Measurements from ENCODE around the gene BPGM.
"Not testable (repeated sequence)": the region's sequence is repeated elsewhere in the genome, so short reads cannot be mapped to it uniquely, and the experiment has no call there.

BPGM gene

GRCh38 chr7:134667899-134668298 lies 21.2 kb downstream of the BPGM start:
- no peak for DNase-seq

- peak in 1 of 4 experiments; percentile 3 for DNase-seq
Observed at GRCh38 chr7:134669388-134669787, 22.7 kb downstream of the BPGM start.

- DNase-seq = peak; percentile 37 to 75 (median 52)
Observed at GRCh38 chr7:134669845-134670373, 23.3 kb downstream of the BPGM start.

DNA sequence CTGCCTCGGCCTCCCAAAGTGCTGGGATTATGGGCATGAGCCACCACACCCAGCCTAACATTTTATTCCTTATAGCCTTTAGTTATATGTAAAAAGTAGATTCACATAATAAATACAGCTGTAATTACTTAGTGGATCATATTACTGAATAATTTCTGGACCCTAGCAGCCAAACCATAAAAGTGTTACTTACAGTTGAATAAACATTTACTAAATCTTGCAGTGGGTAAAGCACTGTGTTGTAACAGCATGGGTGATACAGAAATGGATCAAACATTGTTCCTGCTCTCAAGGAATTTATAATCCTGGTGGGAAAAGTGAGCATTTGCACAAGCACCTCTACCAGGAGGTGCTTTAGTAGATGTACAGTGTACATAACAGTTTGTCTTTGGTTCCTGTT lies 25.0 kb downstream of the BPGM start:
- DNase-seq = no peak

DNA sequence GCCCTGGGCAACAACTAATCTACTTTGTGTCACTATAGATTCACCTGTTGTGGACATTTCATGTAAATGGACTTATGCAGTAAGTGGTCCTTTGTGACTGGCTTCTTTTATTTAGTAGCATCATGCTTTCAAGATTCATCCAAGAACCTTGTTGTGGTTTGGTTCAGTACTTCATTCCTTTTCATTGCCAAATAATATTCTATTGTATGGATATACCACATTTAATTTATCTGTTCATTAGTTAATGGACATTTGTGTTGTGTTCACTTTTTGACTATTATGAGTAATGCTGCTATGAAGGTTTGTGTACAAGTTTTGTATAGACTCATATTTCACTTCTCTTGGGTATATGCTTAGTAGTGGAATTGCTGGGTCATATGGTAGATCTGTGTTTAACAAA lies 27.8 kb downstream of the BPGM start:
- DNase-seq = no peak

- DNase-seq = no peak
Observed at GRCh38 chr7:134676743-134677142, 30.1 kb downstream of the BPGM start.

GRCh38 chr7:134678115-134678514 lies 31.5 kb downstream of the BPGM start:
- no peak for DNase-seq

GRCh38 chr7:134679006-134679405 lies 32.4 kb downstream of the BPGM start:
- no peak for DNase-seq

DNA sequence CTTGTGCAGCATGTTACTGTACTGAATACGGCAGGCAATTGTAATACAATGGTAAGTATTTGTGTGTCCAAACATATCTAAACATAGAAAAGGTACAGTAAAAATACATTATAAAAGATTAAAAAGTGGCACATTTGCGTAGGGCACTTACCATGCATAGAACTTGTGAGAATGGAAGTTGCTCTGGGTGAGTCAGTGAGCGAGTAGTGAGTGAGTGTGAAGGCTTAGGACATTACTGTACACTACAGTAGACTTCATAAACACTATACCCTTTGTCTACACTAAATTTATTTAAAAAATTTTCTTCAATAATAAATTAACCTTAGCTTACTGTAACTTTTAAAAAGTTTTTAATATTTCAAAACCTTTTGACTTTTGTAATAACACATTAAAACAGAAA lies 37.5 kb downstream of the BPGM start:
- DNase-seq = no peak

- DNase-seq = no peak
Observed at GRCh38 chr7:134685250-134685649, 38.6 kb downstream of the BPGM start.

- DNase-seq = no peak
Observed at GRCh38 chr7:134686786-134687185, 40.1 kb downstream of the BPGM start.

GRCh38 chr7:134689550-134689949 lies 42.9 kb downstream of the BPGM start:
- not testable (repeated sequence) for DNase-seq

GRCh38 chr7:134690016-134690415 lies 43.4 kb downstream of the BPGM start:
- no peak for DNase-seq

DNA sequence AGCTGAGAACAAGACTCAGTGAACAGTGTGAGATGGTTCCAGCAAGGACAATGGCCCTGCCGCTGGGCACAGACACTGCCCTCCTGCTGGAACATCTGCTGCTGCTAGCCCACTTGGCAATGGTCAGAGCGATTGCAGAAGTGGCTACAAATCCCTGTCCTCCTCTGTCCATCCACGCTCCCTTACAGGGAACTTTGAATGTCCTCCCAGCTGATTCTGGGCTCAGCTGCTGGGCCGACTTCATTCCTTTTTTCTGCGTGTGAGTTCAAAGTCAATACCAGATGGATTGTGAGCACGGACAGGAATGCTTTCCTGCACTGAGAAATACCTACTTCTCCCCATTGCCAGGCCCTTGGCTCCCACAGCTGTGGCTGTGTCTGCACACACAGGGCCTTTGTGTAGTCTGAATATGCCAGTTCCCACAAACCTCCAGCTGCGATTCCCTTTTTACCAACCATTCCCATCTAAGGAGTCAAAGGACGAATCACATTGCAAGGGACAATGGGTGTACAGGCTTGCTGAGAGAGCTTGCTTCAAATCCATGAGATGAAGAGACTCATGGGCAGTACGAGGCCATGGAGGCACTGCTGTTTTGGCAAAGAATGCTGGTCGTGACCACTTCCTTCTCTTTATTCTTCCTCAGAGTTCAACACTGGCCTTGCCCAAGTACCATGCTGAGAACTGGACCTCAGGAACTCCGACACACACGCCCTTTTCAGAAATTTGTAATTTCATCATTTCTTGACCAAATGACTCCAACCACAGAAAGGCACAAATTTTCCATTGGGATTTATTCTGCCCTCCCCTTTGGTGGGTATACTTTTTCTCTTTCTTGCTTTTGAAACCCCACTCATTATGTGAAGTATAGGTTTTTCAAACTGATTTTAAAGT lies 44.2 kb downstream of the BPGM start:
- DNase-seq = no peak

GRCh38 chr7:134691546-134692343 lies 45.1 kb downstream of the BPGM start:
- no peak for DNase-seq

DNA sequence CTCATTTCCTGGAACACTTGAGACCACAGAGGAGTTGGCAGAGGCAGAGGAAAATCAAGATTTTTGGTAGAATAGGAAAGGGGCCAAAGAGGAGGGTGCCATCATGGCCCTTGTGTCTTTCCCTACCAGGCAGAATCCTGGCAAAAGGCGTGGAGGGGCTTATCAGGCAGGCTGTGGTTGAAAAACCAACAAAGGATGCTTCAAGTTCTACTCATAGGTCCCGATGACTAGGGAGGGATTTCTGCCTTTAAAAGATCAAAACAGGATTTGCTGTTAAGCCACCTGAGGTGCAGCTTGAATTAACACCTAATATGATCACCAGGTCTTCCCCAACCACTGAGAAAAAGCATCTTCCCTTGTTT lies 45.7 kb downstream of the BPGM start:
- no peak for DNase-seq

DNA sequence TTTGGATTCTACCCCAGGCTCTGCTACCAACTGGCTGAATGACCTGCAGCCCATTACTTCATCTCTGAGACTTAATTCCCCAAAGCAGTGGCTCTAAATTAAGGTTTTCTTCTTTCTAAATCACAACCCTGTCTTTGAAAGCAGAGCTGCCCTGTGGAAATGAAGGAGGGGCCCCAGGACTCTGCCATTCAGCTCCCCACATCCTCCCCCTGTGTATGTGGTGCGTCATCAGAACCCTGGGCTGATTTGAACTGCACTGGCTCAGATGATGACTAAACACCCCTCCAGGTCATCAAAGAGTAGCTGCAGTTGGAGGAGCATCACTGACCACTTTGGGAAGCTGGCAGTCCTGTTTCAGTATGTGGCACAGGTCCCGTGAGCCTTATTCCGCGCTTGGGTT lies 46.6 kb downstream of the BPGM start:
- peak in 1 of 4 experiments; percentile 19 for DNase-seq

- no peak for DNase-seq
Observed at GRCh38 chr7:134694299-134694698, 47.6 kb downstream of the BPGM start.

- DNase-seq = no peak
Observed at GRCh38 chr7:134694767-134695166, 48.1 kb downstream of the BPGM start.

DNA sequence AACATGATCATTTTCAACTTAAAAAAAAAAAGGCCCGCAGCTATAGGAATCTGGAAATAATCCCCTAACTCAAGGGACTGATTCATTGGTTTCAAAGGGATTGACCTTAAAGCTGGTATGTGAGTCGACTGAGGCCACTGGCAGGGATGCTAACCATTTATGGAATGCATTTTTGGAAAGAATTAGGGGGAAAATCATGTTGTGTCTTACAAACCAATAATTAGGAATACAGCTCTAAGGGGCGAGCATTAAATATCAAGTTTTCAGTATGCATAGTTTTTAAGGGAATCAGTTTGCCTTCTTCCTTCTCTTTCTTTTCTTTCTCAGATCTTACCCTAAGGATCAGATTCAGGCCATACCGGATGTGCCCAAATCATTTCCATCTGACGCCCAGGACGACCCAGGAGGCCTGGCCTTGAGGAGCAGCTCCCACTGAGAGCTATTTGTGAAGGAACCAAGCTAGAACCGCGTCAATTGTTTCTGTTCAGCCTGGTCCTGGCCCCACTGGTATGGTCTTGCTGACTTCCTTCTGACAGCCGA lies 48.7 kb downstream of the BPGM start:
- DNase-seq = no peak

DNA sequence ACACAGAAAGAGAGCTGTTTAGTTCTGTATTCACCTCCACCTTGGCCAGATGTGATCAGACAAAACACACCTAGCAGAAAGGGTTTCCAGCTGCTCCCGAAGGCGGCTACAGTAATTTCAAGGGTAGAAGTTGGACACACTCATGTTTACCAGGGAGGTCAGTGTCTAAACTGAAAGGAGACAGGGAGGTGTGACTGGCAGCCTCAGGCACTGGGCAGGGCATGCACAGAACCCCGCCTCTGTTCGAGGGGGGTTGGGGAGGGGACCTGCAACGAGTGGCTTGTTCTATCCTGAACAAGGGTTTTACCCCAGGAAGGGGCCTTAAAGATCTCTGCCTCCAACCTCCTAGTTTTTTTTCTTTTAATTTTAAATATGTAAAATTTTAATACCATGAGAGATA lies 49.6 kb downstream of the BPGM start:
- DNase-seq = no peak

DNA sequence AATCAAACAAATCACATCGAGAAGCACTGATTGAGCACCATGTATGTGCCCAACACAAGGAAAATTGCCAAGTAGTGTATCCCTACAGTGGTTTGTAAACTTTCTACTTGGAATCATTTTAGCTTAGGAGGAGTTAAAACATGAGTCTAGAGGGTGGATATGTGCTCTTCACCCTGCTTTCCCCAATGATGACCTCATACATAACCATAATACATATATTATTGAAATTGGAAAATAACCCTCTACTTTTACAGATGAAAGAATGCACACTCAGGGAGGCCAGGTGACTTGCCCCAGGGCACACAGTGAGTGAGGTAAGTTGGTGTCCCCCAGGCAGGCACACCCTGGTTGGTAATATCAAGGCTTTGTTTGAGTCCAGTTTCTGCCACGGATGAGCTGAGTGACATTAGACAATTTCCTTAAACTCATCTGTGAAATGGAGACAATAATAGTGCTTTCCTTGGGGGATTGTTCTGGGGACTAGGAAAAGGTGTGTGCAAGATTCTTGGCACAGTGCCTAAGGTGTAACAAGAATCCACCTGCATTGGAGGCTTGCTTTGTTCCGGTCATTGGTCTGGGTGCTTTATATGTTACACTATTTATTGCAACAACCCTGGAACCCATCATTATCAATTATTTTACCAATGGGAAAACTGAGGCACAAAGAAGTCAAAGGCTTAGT lies 50.7 kb downstream of the BPGM start:
- no peak for DNase-seq

- DNase-seq = no peak
Observed at GRCh38 chr7:134698481-134698880, 51.8 kb downstream of the BPGM start.

Data from activated naive CD4-positive, alpha-beta T cell (primary cell).